Mesenteric fat pad (tissue), 1 donor: ENCODE results near the gene SERPINA1. TPM values are rescaled to one million over a fixed set of nuclear protein-coding genes. Genes with fewer than 3 reads are reported as not detected.

ENCODE experiments used
- total RNA-seq: library from RNA; stranded (reverse); fragmentation: NEBNext Ultra II Directional; extraction: Animal tissue kit (Norgen Biotek cat#: 25700); gene quantifications from one replicate; pipeline ENCODE4 v1.2.1, GENCODE V29; 2021
- donor health status: DM: yes; HTN: yes; CAD: no.

Gene SERPINA1
- total RNA-seq, 1 donor from 2014 or later: 41.6 TPM

Other genes starting within 250 kb of the SERPINA1 start
- gene PPP4R4, start 214.3 kb downstream of the SERPINA1 start, total RNA-seq: 0.13 TPM
- not detected for gene SERPINA10, start 95.3 kb downstream of the SERPINA1 start, total RNA-seq
- gene SERPINA6, start 65.3 kb downstream of the SERPINA1 start, total RNA-seq: not detected
- gene SERPINA2, start 21.9 kb downstream of the SERPINA1 start, total RNA-seq: not detected
- not detected for gene SERPINA11, start 64.2 kb upstream of the SERPINA1 start, total RNA-seq
- gene SERPINA9, start 87.6 kb upstream of the SERPINA1 start, total RNA-seq: not detected
- gene SERPINA12, start 120.9 kb upstream of the SERPINA1 start, total RNA-seq: not detected
- not detected for gene SERPINA4, start 172.8 kb upstream of the SERPINA1 start, total RNA-seq
- gene SERPINA5, start 192.8 kb upstream of the SERPINA1 start, total RNA-seq: 0.48 TPM
- 139 TPM for gene SERPINA3, start 223.8 kb upstream of the SERPINA1 start, total RNA-seq